Sigmoid colon (tissue), 7 donors: ENCODE data around the gene STK40. TPM values are rescaled to one million over a fixed set of nuclear protein-coding genes. Genes with fewer than 3 reads are reported as not detected.

Experiments
- DNase-seq: peaks from one replicate; pipeline ENCODE4 v3.0.0-alpha.2; 2019
- H3K27ac ChIP-seq, 4 donors: fragments of 200-600 bp; sonication (generic); one replicate each; pipeline ENCODE4 v1.5.1; 2016 to 2019; ENCODE audit warnings: mild to moderate bottlenecking in 1 of 4
- H3K27me3 ChIP-seq, 3 donors: fragments of 200-600 bp; sonication (generic); one replicate each; pipeline ENCODE4 v1.5.1; 2019; ENCODE audit warnings: mild to moderate bottlenecking in 1 of 3
- H3K36me3 ChIP-seq, 4 donors: fragments of 200-600 bp; sonication (generic); one replicate each; pipeline ENCODE4 v1.5.1; 2016 to 2019
- H3K4me1 ChIP-seq, 4 donors: fragments of 200-600 bp; sonication (generic); one replicate each; pipeline ENCODE4 v1.5.1; 2017 to 2019
- H3K4me3 ChIP-seq, 4 donors: fragments of 200-600 bp; sonication (generic); one replicate each; pipeline ENCODE4 v1.5.1; 2017 to 2019; ENCODE audit warnings: mild to moderate bottlenecking in 2 of 4, moderate library complexity in 1 of 4
- H3K9me3 ChIP-seq, 4 donors: fragments of 200-600 bp in 3 of 4; sonication (generic) in 3 of 4; one replicate each; pipeline versions ENCODE4 v1.5.1 to v1.6.1; 2013 to 2019
- CTCF ChIP-seq, 4 experiments: fragments of 450-650 bp in 3 of 4; fragments of 200-600 bp in 1 of 4; IDR thresholded peaks; one replicate each; pipeline ENCODE4 v1.5.1; 2016 to 2019; ENCODE audit warnings: antibody characterized with exemption in 4 of 4, mild to moderate bottlenecking in 3 of 4, moderate library complexity in 2 of 4
- EP300 ChIP-seq, 4 donors: sonication (generic); formaldehyde crosslinking; IDR thresholded peaks; one replicate each; pipeline ENCODE4 v1.6.1; 2017; ENCODE audit warnings: antibody characterized with exemption in 4 of 4
- POLR2A ChIP-seq, 2 donors: fragments of 450-650 bp; IDR thresholded peaks; one replicate each; pipeline ENCODE4 v1.6.1; 2016; ENCODE audit warnings: antibody characterized with exemption in 2 of 2, mild to moderate bottlenecking in 2 of 2, moderate library complexity in 2 of 2
- POLR2AphosphoS5 ChIP-seq, 4 donors: sonication (generic); formaldehyde crosslinking; IDR thresholded peaks; one replicate each; pipeline ENCODE4 v1.6.1; 2017; ENCODE audit warnings: antibody characterized with exemption in 4 of 4
- WGBS, 2 donors: extraction: QIAGEN DNeasy Blood & Tissue Kit; methylation state at CpG; one replicate each; pipeline ENCODE4 v1.1.7; 2013; 5-methylcytosine and 5-hydroxymethylcytosine counted together
- intact Hi-C: fragments of 100-400 bp; cut with DNase I; formaldehyde crosslinking; loops from one replicate; pipeline ENCODE4 v1.15.1; 2023
- polyA plus RNA-seq, 3 donors: library from polyadenylated mRNA; stranded (reverse); fragments of 200-250 nt; gene quantifications; one replicate each; pipeline ENCODE4 v1.2.3, GENCODE V29; 2013
- total RNA-seq, 4 donors: library from RNA; depleted of rRNA; stranded (reverse); fragments of >200 nt; gene quantifications; one replicate each; pipeline ENCODE4 v1.1.0, GENCODE V29; 2016
- donor health status: healthy with polysubstance abuse.
- donor health status: Bipolar disorder and iron deficiency.
- donor health status: healthy.

Gene STK40
- total and polyA plus RNA-seq, 7 donors, result 27.6 to 55.6 (median 40.7) TPM

- intact Hi-C loops, result no loop called here
- TF ChIP-seq CTCF (IDR thresholded peaks at IDR 0.05) (no peak), POLR2A (IDR thresholded peaks at IDR 0.05) (no peak), EP300 (IDR thresholded peaks at IDR 0.05) (no peak), POLR2AphosphoS5 (IDR thresholded peaks at IDR 0.05) (no peak)
- DNase-seq, result no peak
- Histone ChIP-seq H3K4me1 (peaks cover 0 to 6% (median 2%) of the 10 kb centered on the region in 4 donors), H3K27me3 (no peaks in the 10 kb centered on the region), H3K4me3 (no peak overlapping the region), H3K27ac (no peak overlapping the region), H3K36me3 (peaks cover 10 to 49% (median 18%) of the 10 kb centered on the region in 4 donors), H3K9me3 (no peaks in the 10 kb centered on the region)
- 91% methylated on average over 9 of the region's 9 CpGs for WGBS, 2 donors
Observed at GRCh38 chr1:36339615-36340014, 46.1 kb downstream of the STK40 start.

GRCh38 chr1:36339215-36339614 lies 46.5 kb downstream of the STK40 start:
- 83 to 88% methylated on average over 7 of the region's 7 CpGs for WGBS, 2 donors
- Histone ChIP-seq H3K4me1 (peaks cover 0 to 6% (median 2%) of the 10 kb centered on the region in 4 donors), H3K36me3 (peaks cover 7 to 45% (median 16%) of the 10 kb centered on the region in 4 donors), H3K4me3 (no peak overlapping the region), H3K27me3 (no peaks in the 10 kb centered on the region), H3K27ac (no peak overlapping the region), H3K9me3 (no peaks in the 10 kb centered on the region)
- intact Hi-C loops, result no loop called here
- no peak for DNase-seq
- no peak for TF ChIP-seq EP300 (IDR thresholded peaks at IDR 0.05)
- TF ChIP-seq CTCF (IDR thresholded peaks at IDR 0.05), result no peak
- TF ChIP-seq POLR2A (IDR thresholded peaks at IDR 0.05), result no peak
- no peak for TF ChIP-seq POLR2AphosphoS5 (IDR thresholded peaks at IDR 0.05)

- Histone ChIP-seq H3K4me3 (no peak overlapping the region), H3K4me1 (peaks cover 0 to under 1% (median 0%) of the 10 kb centered on the region in 4 donors), H3K27me3 (no peaks in the 10 kb centered on the region), H3K27ac (no peak overlapping the region), H3K9me3 (no peaks in the 10 kb centered on the region), H3K36me3 (peaks cover 0 to 34% (median 11%) of the 10 kb centered on the region in 4 donors)
- intact Hi-C loops, result no loop called here
- TF ChIP-seq POLR2A (IDR thresholded peaks at IDR 0.05) (no peak), POLR2AphosphoS5 (IDR thresholded peaks at IDR 0.05) (no peak), EP300 (IDR thresholded peaks at IDR 0.05) (no peak), CTCF (IDR thresholded peaks at IDR 0.05) (no peak)
- DNase-seq, result no peak
- 85 to 87% methylated on average over 6 of the region's 6 CpGs for WGBS, 2 donors
Observed at GRCh38 chr1:36337830-36338229, 47.9 kb downstream of the STK40 start.

GRCh38 chr1:36330940-36331339 lies 54.8 kb downstream of the STK40 start:
- Histone ChIP-seq H3K27ac (no peak overlapping the region), H3K4me1 (peaks cover 0 to 5% (median 0%) of the 10 kb centered on the region in 4 donors), H3K27me3 (no peaks in the 10 kb centered on the region), H3K36me3 (no peaks in the 10 kb centered on the region), H3K4me3 (no peak overlapping the region), H3K9me3 (no peaks in the 10 kb centered on the region)
- 94 to 95% methylated on average over 15 of the region's 15 CpGs for WGBS, 2 donors
- DNase-seq, result no peak
- intact Hi-C loops, result no loop called here
- no peak for TF ChIP-seq EP300 (IDR thresholded peaks at IDR 0.05)
- no peak for TF ChIP-seq CTCF (IDR thresholded peaks at IDR 0.05)
- no peak for TF ChIP-seq POLR2AphosphoS5 (IDR thresholded peaks at IDR 0.05)
- no peak for TF ChIP-seq POLR2A (IDR thresholded peaks at IDR 0.05)

- intact Hi-C loops, result no loop called here
- H3K4me3 ChIP-seq, result no peak overlapping the region
- DNase-seq, result no peak
- WGBS, 2 donors, result 90 to 92% methylated on average over 9 of the region's 9 CpGs
- H3K9me3 ChIP-seq, result no peaks in the 10 kb centered on the region
- H3K4me1 ChIP-seq, result peaks cover 0 to 5% (median 0%) of the 10 kb centered on the region in 4 donors
- no peak overlapping the region for H3K27ac ChIP-seq
- no peaks in the 10 kb centered on the region for H3K27me3 ChIP-seq
- TF ChIP-seq EP300 (IDR thresholded peaks at IDR 0.05), result no peak
- TF ChIP-seq POLR2AphosphoS5 (IDR thresholded peaks at IDR 0.05), result no peak
- no peak for TF ChIP-seq POLR2A (IDR thresholded peaks at IDR 0.05)
- no peak for TF ChIP-seq CTCF (IDR thresholded peaks at IDR 0.05)
- H3K36me3 ChIP-seq, result no peaks in the 10 kb centered on the region
Observed at GRCh38 chr1:36329817-36330216, 55.9 kb downstream of the STK40 start.
